HepG2 (cell line): ENCODE results near the gene RAPGEF2. TPM values are rescaled to one million over a fixed set of nuclear protein-coding genes. Genes with fewer than 3 reads are reported as not detected.

Source experiments
- ATAC-seq: fragments of 200-7000 bp; cut with Tn5 transposase; 3 replicates; pipeline ENCODE4 v1.9.1; 2020; ENCODE audit warnings: mild to moderate bottlenecking, moderate library complexity
- BruUV-seq: library from RNA; stranded (reverse); fragments of 400-500 nt; replicated peaks from 2 replicates; lab custom pipeline; 2021; lab: Mats Ljungman, UMichigan
- CTCF ChIA-PET: fragments of 300-600 bp; formaldehyde crosslinking; extraction: SDS; loops from one replicate; lab custom pipeline; 2021; ENCODE audit warnings: low total read pairs, inconsistent platforms, low intra/inter-chr PET ratio; lab: Yijun Ruan, JAX
- POLR2A ChIA-PET: fragments of 350-600 bp; sonication (Branson Sonifier 250); formaldehyde crosslinking; loops from one replicate; lab custom pipeline; 2020; ENCODE audit warnings: antibody characterized with exemption, inconsistent platforms; lab: Yijun Ruan, JAX
- DNase-seq: peaks from one replicate; pipeline ENCODE4 v3.0.0-alpha.2; 2015; ENCODE audit warnings: low spot score
- FAIRE-seq: peaks from 3 replicates; lab custom pipeline; 2011; peaks lifted over from hg19 to GRCh38; lab: Jason Lieb, UNC
- H2AFZ ChIP-seq: one replicate; pipeline ENCODE4 v1.6.1; 2011; ENCODE audit warnings: low read length, inconsistent platforms
- H3K27ac ChIP-seq: fragments of 300-600 bp; 3 replicates; pipeline ENCODE4 v1.8.0; 2011; ENCODE audit warnings: mixed run types, mild to moderate bottlenecking, mixed read lengths, low read length, inconsistent platforms; ENCODE audit not compliant: insufficient read depth; ENCODE audit errors: extremely low read length
- H3K27me3 ChIP-seq, 2 experiments: fragments of 200-600 bp in 1 of 2; 2 replicates in 1 of 2; 3 replicates in 1 of 2; pipeline versions ENCODE4 v1.6.0 to v1.8.0; 2011; ENCODE audit warnings: low read length in 2 of 2, mild to moderate bottlenecking in 2 of 2, moderate library complexity in 2 of 2, inconsistent platforms in 1 of 2; ENCODE audit not compliant: insufficient read depth in 2 of 2, control insufficient read depth in 1 of 2
- H3K36me3 ChIP-seq, 2 experiments: fragments of 200-600 bp in 1 of 2; replicated peaks in 1 of 2; 2 replicates in 1 of 2; 3 replicates in 1 of 2; pipeline versions ENCODE4 v1.5.1 to v1.8.0; 2011; ENCODE audit warnings: low read length in 2 of 2, inconsistent platforms in 1 of 2; ENCODE audit not compliant: insufficient read depth in 2 of 2, control insufficient read depth in 1 of 2
- H3K4me1 ChIP-seq: 2 replicates; pipeline ENCODE4 v1.5.1; 2012; ENCODE audit warnings: low read length, inconsistent platforms; ENCODE audit not compliant: insufficient read depth
- H3K4me2 ChIP-seq: 2 replicates; pipeline ENCODE4 v1.6.0; 2011; ENCODE audit warnings: low read depth, low read length, inconsistent platforms
- H3K4me3 ChIP-seq, 3 experiments: fragments of 200-600 bp in 1 of 3; sonication (generic), shearing (Covaris generic) in 1 of 3; replicated peaks in 1 of 3; 2 replicates each; pipeline ENCODE4 v1.5.1; 2011 to 2016; ENCODE audit warnings: low read length in 3 of 3, inconsistent platforms in 2 of 3, low read depth in 2 of 3, mild to moderate bottlenecking in 2 of 3, control low read depth in 1 of 3, mixed read lengths in 1 of 3; ENCODE audit not compliant: insufficient read depth in 1 of 3
- H3K79me2 ChIP-seq: one replicate; pipeline ENCODE4 v1.6.1; 2011; ENCODE audit warnings: low read length, inconsistent platforms; ENCODE audit not compliant: insufficient read depth
- H3K9ac ChIP-seq: 2 replicates; pipeline ENCODE4 v1.6.0; 2011; ENCODE audit warnings: mild to moderate bottlenecking, low read depth, low read length, inconsistent platforms; ENCODE audit not compliant: insufficient read depth
- H3K9me3 ChIP-seq: 2 replicates; pipeline ENCODE4 v1.5.1; 2012; ENCODE audit warnings: mild to moderate bottlenecking, low read length
- H4K20me1 ChIP-seq: 2 replicates; pipeline ENCODE4 v1.6.0; 2011; ENCODE audit warnings: inconsistent platforms, mild to moderate bottlenecking, low read length, moderate library complexity; ENCODE audit not compliant: insufficient read depth
- ARNT2 ChIP-seq: sonication (generic); formaldehyde crosslinking; IDR thresholded peaks from 2 replicates; pipeline ENCODE4 v1.8.0; 2022; ENCODE audit warnings: mild to moderate bottlenecking, low read depth, missing genetic modification reagents, moderate library complexity
- FOXP1 ChIP-seq, 2 experiments: fragments of 450-650 bp in 1 of 2; IDR thresholded peaks; 2 replicates each; pipeline ENCODE4 v1.6.1; 2017 to 2018; ENCODE audit warnings: antibody characterized with exemption in 1 of 2
- ZNF468 ChIP-seq: sonication (generic); formaldehyde crosslinking; IDR thresholded peaks from 2 replicates; pipeline ENCODE4 v1.8.0; 2022; ENCODE audit warnings: mild to moderate bottlenecking, moderate library complexity, missing genetic modification reagents
- ZNF570 ChIP-seq: sonication (generic); formaldehyde crosslinking; IDR thresholded peaks from 2 replicates; pipeline ENCODE4 v1.4.0; 2020; ENCODE audit warnings: mild to moderate bottlenecking, missing genetic modification reagents, borderline replicate concordance
- ZNF7 ChIP-seq: IDR thresholded peaks from 2 replicates; pipeline ENCODE4 v1.6.1; 2016; ENCODE audit warnings: missing biosample characterization, missing genetic modification reagents
- ZNF841 ChIP-seq: sonication (generic); formaldehyde crosslinking; IDR thresholded peaks from 2 replicates; pipeline ENCODE4 v1.8.1; 2023; ENCODE audit warnings: missing genetic modification reagents, borderline replicate concordance
- ZNF883 ChIP-seq: sonication (generic); formaldehyde crosslinking; IDR thresholded peaks from 2 replicates; pipeline ENCODE4 v1.5.1; 2020; ENCODE audit warnings: mild to moderate bottlenecking, missing genetic modification reagents; ENCODE audit errors: not compliant biosample characterization
- ZSCAN21 ChIP-seq: sonication (generic); formaldehyde crosslinking; IDR thresholded peaks from 2 replicates; pipeline ENCODE4 v1.8.0; 2022; ENCODE audit warnings: mild to moderate bottlenecking, missing genetic modification reagents, moderate library complexity, borderline replicate concordance
- WGBS: methylation state at CpG from one replicate; pipeline ENCODE4 v1.1.6; 2017; ENCODE audit warnings: low lambda C conversion rate; 5-methylcytosine and 5-hydroxymethylcytosine counted together
- in situ Hi-C: cut with HindIII; loops from 2 replicates; pipeline ENCODE4 v1.10.0; 2017; ENCODE audit warnings: low pct_unique_long_range_greater_than_20kb; ENCODE audit not compliant: extremely low pct_ligation_motif_present
- intact Hi-C: fragments of 100-400 bp; cut with micrococcal nuclease; formaldehyde crosslinking; loops from one replicate; pipeline ENCODE4 v1.10.0; 2022; ENCODE audit not compliant: unreplicated experiment
- polyA plus RNA-seq, 8 experiments: library from polyadenylated mRNA; depleted of rRNA in 3 of 8; stranded (reverse) in 7 of 8; unstranded in 1 of 8; fragments of >200 nt; fragmentation: Illumina TruSeq in 4 of 8; extraction: Trizol in 4 of 8; gene quantifications; 2 replicates each; pipeline versions ENCODE4 v1.2.1 to v1.2.3, GENCODE V29; 2011 to 2016; ENCODE audit warnings: low read depth in 4 of 8, missing spikeins in 1 of 8, mixed read lengths in 1 of 8; ENCODE audit not compliant: insufficient read depth in 1 of 8
- total RNA-seq, 5 experiments: library from RNA; depleted of rRNA; stranded (reverse); fragments of >200 nt; fragmentation: Illumina TruSeq; extraction: Trizol; gene quantifications; 2 replicates each; pipeline ENCODE4 v1.2.3, GENCODE V29; 2016; ENCODE audit warnings: low read depth in 1 of 5

The RAPGEF2 gene
- total and polyA plus RNA-seq, 2 of the 13 experiments (the other 11 are each of a cell fraction or from before 2014, with no cell fraction given), result 19.2 to 23.0 TPM

DNA sequence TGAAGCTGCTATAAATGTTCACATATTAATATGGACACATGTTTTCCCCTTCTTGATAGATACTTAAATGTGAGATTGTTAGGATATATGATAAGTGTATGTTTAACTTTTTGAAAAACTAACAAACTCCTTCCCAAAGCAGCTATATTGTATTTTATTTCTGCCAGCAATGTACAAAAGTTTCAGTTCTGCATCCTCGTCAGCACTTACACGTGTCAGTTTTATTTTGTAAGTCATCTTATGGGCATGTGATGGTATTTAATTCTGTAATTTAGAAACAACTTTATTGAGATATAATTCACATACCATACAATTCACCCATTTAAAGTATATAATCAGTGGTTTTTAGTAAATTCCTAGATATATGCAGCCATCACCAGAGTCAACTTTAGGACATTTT lies 31.6 kb downstream of the RAPGEF2 start:
- H3K27ac ChIP-seq, result no peak overlapping the region
- no peak for FAIRE-seq
- H3K9ac ChIP-seq, result no peak overlapping the region
- ChIA-PET POLR2A (no interaction called here), CTCF (no interaction called here)
- no peaks in the 10 kb centered on the region for H3K9me3 ChIP-seq
- H3K27me3 ChIP-seq, result no peaks in the 10 kb centered on the region
- H4K20me1 ChIP-seq, result no peaks in the 10 kb centered on the region; the same call in 1 of the 2 replicates
- peaks cover 26% of the 10 kb centered on the region for H3K79me2 ChIP-seq
- no peak overlapping the region for H2AFZ ChIP-seq
- H3K4me2 ChIP-seq, result no peak overlapping the region
- no peak for ATAC-seq
- 97% methylated on average over 2 of the region's 2 CpGs for WGBS
- no TSS peak for BruUV-seq
- no peak for DNase-seq
- no peaks in the 10 kb centered on the region for H3K36me3 ChIP-seq
- no peak overlapping the region for H3K4me3 ChIP-seq
- no peak for TF ChIP-seq ZNF883 (CRISPR knock-in tag)
- 0 out of 2 replicates have a peak, but pooled peaks have one; percentile 58 for TF ChIP-seq ZNF7 (CRISPR knock-in tag)
- no peak for TF ChIP-seq ARNT2 (CRISPR knock-in tag)
- no peak for TF ChIP-seq ZNF841 (CRISPR knock-in tag)
- in situ Hi-C loops (no loop called here), intact Hi-C loops (loop anchor here (5.0 kb wide), 1 partner anchor 1677 kb away; no protein-coding TSS in a partner anchor)
- H3K4me1 ChIP-seq, result peaks cover 15% of the 10 kb centered on the region; the same call in 1 of the 2 replicates

DNA sequence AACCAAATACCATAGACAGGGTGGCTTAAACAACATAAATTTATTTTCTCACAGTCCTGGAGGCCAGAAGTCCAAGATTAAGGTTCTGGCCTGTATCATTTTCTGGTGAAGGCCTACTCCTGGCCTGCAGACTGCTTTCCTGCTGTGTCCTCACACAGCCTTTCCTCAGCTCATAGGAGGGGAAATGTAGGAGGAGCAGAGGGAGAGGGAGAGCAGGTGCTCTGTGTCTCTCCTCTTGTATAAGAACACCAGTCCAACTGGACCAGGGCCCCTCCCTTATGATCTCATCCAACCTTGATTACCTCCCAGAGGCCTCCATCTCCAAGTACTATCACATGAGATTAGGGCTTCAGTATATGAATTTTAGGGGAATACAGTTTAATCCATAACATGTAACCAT lies 34.3 kb downstream of the RAPGEF2 start:
- ChIA-PET POLR2A (no interaction called here), CTCF (no interaction called here)
- Histone ChIP-seq H3K9ac (no peak overlapping the region), H3K27ac (no peak overlapping the region), H3K4me2 (no peak overlapping the region), H3K27me3 (no peaks in the 10 kb centered on the region), H3K9me3 (no peaks in the 10 kb centered on the region), H3K36me3 (no peaks in the 10 kb centered on the region), H2AFZ (no peak overlapping the region), H4K20me1 (no peaks in the 10 kb centered on the region; the same call in 1 of the 2 replicates), H3K79me2 (peaks cover 25% of the 10 kb centered on the region), H3K4me1 (peaks cover 21% of the 10 kb centered on the region), H3K4me3 (no peak overlapping the region)
- no TSS peak for BruUV-seq
- FAIRE-seq (no peak), DNase-seq (no peak), ATAC-seq (peak; percentile 25; the same call in 1 of the 3 replicates)
- in situ Hi-C loops (no loop called here), intact Hi-C loops (no loop called here)
- no peak for TF ChIP-seq ZNF570 (CRISPR knock-in tag)
- TF ChIP-seq FOXP1 (IDR thresholded peaks at IDR 0.05), result no peak
- no peak for TF ChIP-seq FOXP1 (CRISPR knock-in tag; IDR thresholded peaks at IDR 0.05)
- TF ChIP-seq ZNF468 (CRISPR knock-in tag), result no peak
- no peak for TF ChIP-seq ZSCAN21
